Measurements from ENCODE around the gene ACY1. TPM values are rescaled to one million over a fixed set of nuclear protein-coding genes. Genes with fewer than 3 reads are reported as not detected.
"Not testable (repeated sequence)": the region's sequence is repeated elsewhere in the genome, so short reads cannot be mapped to it uniquely, and the experiment has no call there.

Gene ACY1
- total RNA-seq, 2 experiments from 2014 or later: 4.9 TPM

DNA sequence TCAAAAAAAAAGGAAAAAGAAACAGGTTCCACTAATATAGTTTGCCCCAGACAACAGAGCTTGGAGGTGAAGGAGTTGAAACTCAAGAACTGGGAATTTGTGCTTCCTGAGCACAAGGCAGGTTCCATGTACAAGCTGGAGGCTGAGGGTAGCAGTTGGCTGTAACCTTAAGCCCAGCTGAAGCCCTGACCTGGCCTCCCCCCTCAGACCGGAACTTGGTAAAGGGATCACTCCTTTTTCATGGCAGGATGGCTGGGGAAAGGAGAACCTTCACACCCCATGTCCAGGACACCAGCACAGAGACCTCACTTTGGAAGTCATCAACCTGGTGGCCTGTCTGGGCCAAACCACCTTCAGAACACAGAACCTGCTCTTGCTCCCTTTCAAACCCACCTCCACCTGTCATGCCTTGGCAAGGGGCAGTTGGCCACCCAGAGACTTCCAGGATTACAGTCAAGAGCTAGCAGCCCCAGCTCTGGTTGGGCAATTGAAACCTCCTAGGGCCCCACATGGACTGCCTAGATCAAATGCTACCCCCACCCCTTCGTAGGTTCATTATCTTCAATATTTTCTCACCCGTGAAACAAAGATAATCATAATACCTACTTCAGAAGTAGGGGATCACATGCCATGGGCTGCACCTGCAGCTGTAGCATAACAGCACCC lies 8.8 kb downstream of the ACY1 start:
- no peaks in the 10 kb centered on the region for H3K9me3 Mint-ChIP-seq
- ChIA-PET POLR2A (interaction anchor here (1.2 to 2.9 kb wide), 3 partner anchors 9 to 64 kb away, joined by 3 to 13 read pairs (median 4); partner anchors contain the start of genes ACY1 and DUSP7), CTCF (interaction anchor here (1.8 kb wide), 1 partner anchor 10 kb away, joined by 4 read pairs; no protein-coding TSS in a partner anchor)
- no peaks in the 10 kb centered on the region for H3K27me3 Mint-ChIP-seq
- no peak overlapping the region for H3K27ac ChIP-seq (ENCODE audit: low read depth in 1 of 2, low read length in 2 of 2)
- H3K36me3 ChIP-seq (ENCODE audit: insufficient read depth, low read length): peaks cover 34% of the 10 kb centered on the region
- intact Hi-C loops (cut with DNase I, micrococcal nuclease): loop anchor here in 1 of 2 experiments (10.0 kb wide), 1 partner anchor 713 kb away; the partner anchor contains the start of genes GLT8D1 and SPCS1
- TF ChIP-seq, protein P1, sequence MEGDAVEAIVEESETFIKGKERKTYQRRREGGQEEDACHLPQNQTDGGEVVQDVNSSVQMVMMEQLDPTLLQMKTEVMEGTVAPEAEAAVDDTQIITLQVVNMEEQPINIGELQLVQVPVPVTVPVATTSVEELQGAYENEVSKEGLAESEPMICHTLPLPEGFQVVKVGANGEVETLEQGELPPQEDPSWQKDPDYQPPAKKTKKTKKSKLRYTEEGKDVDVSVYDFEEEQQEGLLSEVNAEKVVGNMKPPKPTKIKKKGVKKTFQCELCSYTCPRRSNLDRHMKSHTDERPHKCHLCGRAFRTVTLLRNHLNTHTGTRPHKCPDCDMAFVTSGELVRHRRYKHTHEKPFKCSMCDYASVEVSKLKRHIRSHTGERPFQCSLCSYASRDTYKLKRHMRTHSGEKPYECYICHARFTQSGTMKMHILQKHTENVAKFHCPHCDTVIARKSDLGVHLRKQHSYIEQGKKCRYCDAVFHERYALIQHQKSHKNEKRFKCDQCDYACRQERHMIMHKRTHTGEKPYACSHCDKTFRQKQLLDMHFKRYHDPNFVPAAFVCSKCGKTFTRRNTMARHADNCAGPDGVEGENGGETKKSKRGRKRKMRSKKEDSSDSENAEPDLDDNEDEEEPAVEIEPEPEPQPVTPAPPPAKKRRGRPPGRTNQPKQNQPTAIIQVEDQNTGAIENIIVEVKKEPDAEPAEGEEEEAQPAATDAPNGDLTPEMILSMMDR (IDR thresholded peaks at IDR 0.05): no peak
- peak overlapping the region; percentile 51 for H3K4me3 Mint-ChIP-seq
- peaks cover 40% of the 10 kb centered on the region for H3K4me1 ChIP-seq (ENCODE audit: insufficient read depth, low read length)
- H3K36me3 Mint-ChIP-seq (ENCODE audit: low read depth): peaks cover 40% of the 10 kb centered on the region
- H3K27ac Mint-ChIP-seq: no peak overlapping the region
- ATAC-seq (ENCODE audit: poor library complexity): no peak
- DNase-seq: no peak
- no peak overlapping the region for H3K4me3 ChIP-seq (ENCODE audit: low read length)
- H3K4me1 Mint-ChIP-seq (ENCODE audit: low read depth): peaks cover 31% of the 10 kb centered on the region
- no peaks in the 10 kb centered on the region for H3K27me3 ChIP-seq (ENCODE audit: control insufficient read depth in 1 of 2, insufficient read depth in 2 of 2, low read length in 2 of 2)
- no peaks in the 10 kb centered on the region for H3K9me3 ChIP-seq (ENCODE audit: control insufficient read depth in 1 of 2, insufficient read depth in 1 of 2, low read length in 2 of 2)

- H3K27ac Mint-ChIP-seq; H3K27ac ChIP-seq (ENCODE audit: low read depth in 1 of 2, low read length in 2 of 2); H3K9me3 ChIP-seq (ENCODE audit: control insufficient read depth in 1 of 2, insufficient read depth in 1 of 2, low read length in 2 of 2); H3K27me3 Mint-ChIP-seq; H3K27me3 ChIP-seq (ENCODE audit: control insufficient read depth in 1 of 2, insufficient read depth in 2 of 2, low read length in 2 of 2); ATAC-seq (ENCODE audit: poor library complexity); H3K4me3 ChIP-seq (ENCODE audit: low read length); CTCF ChIA-PET; H3K9me3 Mint-ChIP-seq; DNase-seq: not testable (repeated sequence)
- Histone ChIP-seq H3K36me3 (ENCODE audit: insufficient read depth, low read length) (peaks cover 34% of the 10 kb centered on the region), H3K4me1 (ENCODE audit: insufficient read depth, low read length) (peaks cover 40% of the 10 kb centered on the region)
- H3K36me3 Mint-ChIP-seq (ENCODE audit: low read depth): peaks cover 40% of the 10 kb centered on the region
- POLR2A ChIA-PET: interaction anchor here (2.7 to 2.9 kb wide), 3 partner anchors 10 to 52 kb away, joined by 13 to 35 read pairs (median 32); partner anchors contain the start of genes ACY1, PARP3 and RRP9
- peaks cover 31% of the 10 kb centered on the region for H3K4me1 Mint-ChIP-seq (ENCODE audit: low read depth)
- H3K4me3 Mint-ChIP-seq: peak overlapping the region; percentile 99
- intact Hi-C loops (cut with DNase I, micrococcal nuclease): loop anchor here in 1 of 2 experiments (10.0 kb wide), 1 partner anchor 711 kb away; the partner anchor contains the start of genes GLT8D1 and SPCS1
Observed at GRCh38 chr3:51993657-51994056, 10.3 kb downstream of the ACY1 start.

GRCh38 chr3:51994530-51994929 lies 11.2 kb downstream of the ACY1 start:
- TF ChIP-seq, protein P1 (IDR thresholded peaks at IDR 0.05): no peak
- Histone ChIP-seq H3K4me1 (ENCODE audit: insufficient read depth, low read length) (peaks cover 40% of the 10 kb centered on the region), H3K27me3 (ENCODE audit: control insufficient read depth in 1 of 2, insufficient read depth in 2 of 2, low read length in 2 of 2) (no peaks in the 10 kb centered on the region), H3K4me3 (ENCODE audit: low read length) (peak overlapping the region; percentile 88), H3K9me3 (ENCODE audit: control insufficient read depth in 1 of 2, insufficient read depth in 1 of 2, low read length in 2 of 2) (no peaks in the 10 kb centered on the region), H3K36me3 (ENCODE audit: insufficient read depth, low read length) (peaks cover 34% of the 10 kb centered on the region), H3K27ac (ENCODE audit: low read depth in 1 of 2, low read length in 2 of 2) (peak overlapping the region; percentile 0 to 88)
- ATAC-seq (ENCODE audit: poor library complexity) (no peak), DNase-seq (no peak)
- Mint-ChIP-seq H3K27ac (peak overlapping the region; percentile 97), H3K9me3 (no peaks in the 10 kb centered on the region), H3K4me1 (ENCODE audit: low read depth) (peaks cover 31% of the 10 kb centered on the region), H3K27me3 (no peaks in the 10 kb centered on the region), H3K4me3 (peak overlapping the region; percentile 99), H3K36me3 (ENCODE audit: low read depth) (peaks cover 40% of the 10 kb centered on the region)
- ChIA-PET POLR2A (interaction anchor here (1.7 to 2.9 kb wide), 4 partner anchors 11 to 160 kb away, joined by 13 to 35 read pairs (median 30); partner anchors contain the start of genes ABHD14A, ABHD14B, ACY1 and PARP3), CTCF (interaction anchor here (2.0 to 2.7 kb wide), 3 partner anchors 12 to 52 kb away, joined by 13 to 22 read pairs (median 18); partner anchors contain the start of genes ABHD14A, ABHD14B, PARP3 and RRP9)
- intact Hi-C loops (cut with DNase I, micrococcal nuclease): loop anchor here in 1 of 2 experiments (10.0 kb wide), 1 partner anchor 710 kb away; the partner anchor contains the start of genes GLT8D1 and SPCS1
